ENCODE results near the gene ACP2. TPM values are rescaled to one million over a fixed set of nuclear protein-coding genes. Genes with fewer than 3 reads are reported as not detected.

The ACP2 gene
- polyA plus RNA-seq, 3 donors: 13.1 to 25.3 (median 20.5) TPM

DNA sequence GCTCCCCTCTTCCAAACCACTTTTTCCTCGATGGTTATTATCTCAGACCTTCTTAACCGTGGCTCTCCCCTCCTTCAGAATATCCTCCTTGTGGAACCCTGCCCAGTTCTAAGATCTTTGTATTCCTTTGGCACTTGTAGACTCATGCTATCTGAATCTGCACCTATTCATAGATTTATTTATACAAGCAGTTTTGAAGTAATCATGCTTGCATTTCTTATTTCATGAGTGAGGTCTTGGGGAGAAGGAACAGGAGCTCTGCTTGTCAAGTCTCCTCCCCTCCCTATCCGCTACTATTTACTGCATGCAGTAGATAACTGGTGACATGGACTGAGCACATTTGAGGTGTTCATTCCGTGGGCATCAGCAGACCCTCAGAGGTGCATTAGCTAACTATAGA is 15.9 kb upstream of the ACP2 start:
- WGBS (ENCODE audit: insufficient coverage): 80% methylated on average over 2 of the region's 4 CpGs
- no peak overlapping the region for H2AFZ ChIP-seq (ENCODE audit: insufficient read depth, low read depth, low read length, poor library complexity, severe bottlenecking)
- no peaks in the 10 kb centered on the region for H3K36me3 ChIP-seq (replicated peaks in 1 of 2; ENCODE audit: control insufficient read depth in 1 of 2, insufficient read depth in 2 of 2, low read length in 2 of 2)
- H4K20me1 ChIP-seq (ENCODE audit: insufficient read depth, low read length): no peaks in the 10 kb centered on the region
- DNase-seq: no peak
- no peaks in the 10 kb centered on the region for H3K27me3 ChIP-seq (ENCODE audit: control insufficient read depth in 2 of 2, insufficient read depth in 2 of 2, low read length in 2 of 2)
- Mint-ChIP-seq H3K27me3 (ENCODE audit: low read depth in 3 of 3) (peaks cover 1 to 3% (median 2%) of the 10 kb centered on the region in 3 donors), H3K9me3 (no peaks in the 10 kb centered on the region), H3K36me3 (peaks cover 0 to 4% of the 10 kb centered on the region in 2 donors), H3K4me1 (peaks cover 37% of the 10 kb centered on the region), H3K4me3 (no peak overlapping the region), H3K27ac (peak overlapping the region in 1 of 7 donors; percentile 29)
- H3K9me3 ChIP-seq (replicated peaks in 1 of 2; ENCODE audit: control insufficient read depth in 1 of 2, insufficient read depth in 1 of 2, low read length in 2 of 2): no peaks in the 10 kb centered on the region
- intact Hi-C loops (cut with micrococcal nuclease): no loop called here
- no peak overlapping the region for H3K27ac ChIP-seq (ENCODE audit: low read depth in 1 of 2, low read length in 2 of 2)
- TF ChIP-seq, protein P1, sequence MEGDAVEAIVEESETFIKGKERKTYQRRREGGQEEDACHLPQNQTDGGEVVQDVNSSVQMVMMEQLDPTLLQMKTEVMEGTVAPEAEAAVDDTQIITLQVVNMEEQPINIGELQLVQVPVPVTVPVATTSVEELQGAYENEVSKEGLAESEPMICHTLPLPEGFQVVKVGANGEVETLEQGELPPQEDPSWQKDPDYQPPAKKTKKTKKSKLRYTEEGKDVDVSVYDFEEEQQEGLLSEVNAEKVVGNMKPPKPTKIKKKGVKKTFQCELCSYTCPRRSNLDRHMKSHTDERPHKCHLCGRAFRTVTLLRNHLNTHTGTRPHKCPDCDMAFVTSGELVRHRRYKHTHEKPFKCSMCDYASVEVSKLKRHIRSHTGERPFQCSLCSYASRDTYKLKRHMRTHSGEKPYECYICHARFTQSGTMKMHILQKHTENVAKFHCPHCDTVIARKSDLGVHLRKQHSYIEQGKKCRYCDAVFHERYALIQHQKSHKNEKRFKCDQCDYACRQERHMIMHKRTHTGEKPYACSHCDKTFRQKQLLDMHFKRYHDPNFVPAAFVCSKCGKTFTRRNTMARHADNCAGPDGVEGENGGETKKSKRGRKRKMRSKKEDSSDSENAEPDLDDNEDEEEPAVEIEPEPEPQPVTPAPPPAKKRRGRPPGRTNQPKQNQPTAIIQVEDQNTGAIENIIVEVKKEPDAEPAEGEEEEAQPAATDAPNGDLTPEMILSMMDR (IDR thresholded peaks at IDR 0.05): no peak
- H3K9ac ChIP-seq (ENCODE audit: insufficient read depth, low read length, poor library complexity, severe bottlenecking): no peak overlapping the region
- no peak overlapping the region for H3K4me3 ChIP-seq (replicated peaks in 1 of 3; ENCODE audit: low read depth in 2 of 3, low read length in 3 of 3)
- H3K4me2 ChIP-seq (replicated peaks; ENCODE audit: extremely low read depth, low read length, poor library complexity, severe bottlenecking): no peak overlapping the region
- no peaks in the 10 kb centered on the region for H3K79me2 ChIP-seq (ENCODE audit: insufficient read depth, low read length)
- peaks cover 33 to 40% of the 10 kb centered on the region in 2 donors for H3K4me1 ChIP-seq (ENCODE audit: control insufficient read depth in 1 of 2, insufficient read depth in 2 of 2, low read length in 2 of 2)

DNA sequence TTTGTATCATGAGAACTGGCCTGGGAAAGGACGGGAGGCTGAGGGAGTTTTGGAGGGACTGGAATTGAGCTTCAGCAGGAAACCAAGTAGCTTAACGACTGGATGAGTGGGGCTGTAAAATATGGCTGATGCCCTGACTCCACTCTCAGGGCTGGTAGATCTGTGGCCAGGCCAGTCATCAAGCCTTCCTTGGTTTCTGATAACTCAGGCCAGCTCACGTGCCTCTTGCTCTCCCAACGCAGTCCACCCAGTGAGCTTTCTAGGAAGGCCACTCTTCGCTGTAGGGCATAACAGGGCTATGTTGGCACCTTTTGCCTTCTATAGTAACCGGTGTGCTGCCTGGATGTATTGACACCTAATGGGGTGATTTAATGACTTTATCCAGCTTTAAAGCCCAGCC is 15.5 kb upstream of the ACP2 start:
- Histone ChIP-seq H3K9me3 (replicated peaks in 1 of 2; ENCODE audit: control insufficient read depth in 1 of 2, insufficient read depth in 1 of 2, low read length in 2 of 2) (no peaks in the 10 kb centered on the region), H4K20me1 (ENCODE audit: insufficient read depth, low read length) (no peaks in the 10 kb centered on the region), H3K4me2 (replicated peaks; ENCODE audit: extremely low read depth, low read length, poor library complexity, severe bottlenecking) (no peak overlapping the region), H3K9ac (ENCODE audit: insufficient read depth, low read length, poor library complexity, severe bottlenecking) (no peak overlapping the region), H3K36me3 (replicated peaks in 1 of 2; ENCODE audit: control insufficient read depth in 1 of 2, insufficient read depth in 2 of 2, low read length in 2 of 2) (no peaks in the 10 kb centered on the region), H3K79me2 (ENCODE audit: insufficient read depth, low read length) (no peaks in the 10 kb centered on the region), H3K27ac (ENCODE audit: low read depth in 1 of 2, low read length in 2 of 2) (no peak overlapping the region), H3K27me3 (ENCODE audit: control insufficient read depth in 2 of 2, insufficient read depth in 2 of 2, low read length in 2 of 2) (no peaks in the 10 kb centered on the region), H2AFZ (ENCODE audit: insufficient read depth, low read depth, low read length, poor library complexity, severe bottlenecking) (no peak overlapping the region), H3K4me1 (ENCODE audit: control insufficient read depth in 1 of 2, insufficient read depth in 2 of 2, low read length in 2 of 2) (peaks cover 31 to 41% of the 10 kb centered on the region in 2 donors), H3K4me3 (replicated peaks in 1 of 3; ENCODE audit: low read depth in 2 of 3, low read length in 3 of 3) (no peak overlapping the region)
- Mint-ChIP-seq H3K36me3 (peaks cover 0 to 4% of the 10 kb centered on the region in 2 donors), H3K4me3 (no peak overlapping the region), H3K9me3 (no peaks in the 10 kb centered on the region), H3K4me1 (peaks cover 39% of the 10 kb centered on the region), H3K27me3 (ENCODE audit: low read depth in 3 of 3) (peaks cover 1 to 3% (median 2%) of the 10 kb centered on the region in 3 donors), H3K27ac (no peak overlapping the region)
- no peak for DNase-seq
- TF ChIP-seq, protein P1 (IDR thresholded peaks at IDR 0.05): no peak
- WGBS (ENCODE audit: insufficient coverage): 95% methylated on average over 5 of the region's 6 CpGs
- intact Hi-C loops (cut with micrococcal nuclease): no loop called here
